Tibial nerve (tissue), 4 donors: Measurements from ENCODE around the gene CEP350. TPM values are rescaled to one million over a fixed set of nuclear protein-coding genes. Genes with fewer than 3 reads are reported as not detected.

ENCODE experiments used
- DNase-seq, 2 donors: peaks; one replicate each; pipeline ENCODE4 v3.0.0-alpha.2; 2019; ENCODE audit warnings: low spot score in 2 of 2
- H3K27ac ChIP-seq, 4 donors: fragments of 200-600 bp; sonication (generic) in 3 of 4; one replicate each; pipeline ENCODE4 v1.5.1; 2017 to 2019; ENCODE audit warnings: mild to moderate bottlenecking in 1 of 4
- H3K27me3 ChIP-seq, 2 donors: fragments of 200-600 bp; sonication (generic) in 1 of 2; one replicate each; pipeline versions ENCODE4 v1.5.1 to v1.6.0; 2017 to 2019
- H3K36me3 ChIP-seq, 3 donors: fragments of 200-600 bp; sonication (generic); one replicate each; pipeline ENCODE4 v1.5.1; 2018 to 2019
- H3K4me1 ChIP-seq, 4 donors: fragments of 200-600 bp; sonication (generic) in 3 of 4; one replicate each; pipeline ENCODE4 v1.5.1; 2017 to 2019
- H3K4me3 ChIP-seq, 4 donors: fragments of 200-600 bp; sonication (generic) in 3 of 4; one replicate each; pipeline ENCODE4 v1.5.1; 2017 to 2019; ENCODE audit warnings: mild to moderate bottlenecking in 1 of 4, moderate library complexity in 1 of 4
- H3K9me3 ChIP-seq, 4 donors: fragments of 200-600 bp; sonication (generic) in 3 of 4; one replicate each; pipeline ENCODE4 v1.5.1; 2017 to 2019
- CTCF ChIP-seq, 5 experiments: fragments of 200-600 bp in 3 of 5; fragments of 450-650 bp in 2 of 5; sonication (generic) in 3 of 5; IDR thresholded peaks; one replicate each; pipeline ENCODE4 v1.5.1; 2016 to 2019; ENCODE audit warnings: antibody characterized with exemption in 5 of 5, mild to moderate bottlenecking in 3 of 5, moderate library complexity in 2 of 5
- EP300 ChIP-seq, 2 donors: sonication (generic); formaldehyde crosslinking; IDR thresholded peaks; one replicate each; pipeline ENCODE4 v1.6.1; 2017; ENCODE audit warnings: antibody characterized with exemption in 2 of 2, mild to moderate bottlenecking in 1 of 2
- POLR2A ChIP-seq, 2 donors: fragments of 450-650 bp; IDR thresholded peaks; one replicate each; pipeline ENCODE4 v1.6.1; 2017; ENCODE audit warnings: antibody characterized with exemption in 2 of 2, mild to moderate bottlenecking in 2 of 2, moderate library complexity in 2 of 2
- WGBS, 2 donors: methylation state at CpG; one replicate each; pipeline ENCODE4 v1.1.5; 2018; 5-methylcytosine and 5-hydroxymethylcytosine counted together
- total RNA-seq, 4 donors: library from RNA; depleted of rRNA; stranded (reverse); fragments of >200 nt; gene quantifications; one replicate each; pipeline ENCODE4 v1.1.0, GENCODE V29; 2016

The CEP350 gene
- total RNA-seq, 4 donors from 2014 or later = 82.6 to 112 (median 94.9) TPM

GRCh38 chr1:180116964-180117763 lies 162.6 kb downstream of the CEP350 start:
- Histone ChIP-seq H3K4me1 (no peaks in the 10 kb centered on the region), H3K4me3 (no peak overlapping the region), H3K9me3 (no peaks in the 10 kb centered on the region), H3K27me3 (no peaks in the 10 kb centered on the region), H3K27ac (no peak overlapping the region), H3K36me3 (peaks cover 0 to 16% (median 0%) of the 10 kb centered on the region in 3 donors)
- WGBS, 2 donors = 81 to 84% methylated on average over 14 of the region's 14 CpGs
- TF ChIP-seq POLR2A (IDR thresholded peaks at IDR 0.05) (no peak), EP300 (IDR thresholded peaks at IDR 0.05) (no peak), CTCF (IDR thresholded peaks at IDR 0.05) (no peak)
- DNase-seq = no peak

GRCh38 chr1:180117764-180118116 lies 163.1 kb downstream of the CEP350 start:
- Histone ChIP-seq H3K27ac (no peak overlapping the region), H3K27me3 (no peaks in the 10 kb centered on the region), H3K4me1 (no peaks in the 10 kb centered on the region), H3K9me3 (no peaks in the 10 kb centered on the region), H3K4me3 (no peak overlapping the region), H3K36me3 (peaks cover 0 to 10% (median 0%) of the 10 kb centered on the region in 3 donors)
- no peak for DNase-seq
- 90 to 100% methylated on average over 2 of the region's 2 CpGs for WGBS, 2 donors
- TF ChIP-seq CTCF (IDR thresholded peaks at IDR 0.05) (no peak), EP300 (IDR thresholded peaks at IDR 0.05) (no peak), POLR2A (IDR thresholded peaks at IDR 0.05) (no peak)

- no peaks in the 10 kb centered on the region for H3K27me3 ChIP-seq
- no peak overlapping the region for H3K4me3 ChIP-seq
- no peaks in the 10 kb centered on the region for H3K9me3 ChIP-seq
- WGBS, 2 donors = 83 to 85% methylated on average over 2 of the region's 2 CpGs
- H3K4me1 ChIP-seq = no peaks in the 10 kb centered on the region
- TF ChIP-seq EP300 (IDR thresholded peaks at IDR 0.05) (no peak), CTCF (IDR thresholded peaks at IDR 0.05) (no peak), POLR2A (IDR thresholded peaks at IDR 0.05) (no peak)
- DNase-seq = no peak
- H3K27ac ChIP-seq = no peak overlapping the region
- H3K36me3 ChIP-seq = no peaks in the 10 kb centered on the region
Measured at GRCh38 chr1:180119837-180120236, 165.2 kb downstream of the CEP350 start.

- WGBS, 2 donors = 89 to 90% methylated on average over 4 of the region's 4 CpGs
- TF ChIP-seq CTCF (IDR thresholded peaks at IDR 0.05) (no peak), EP300 (IDR thresholded peaks at IDR 0.05) (no peak), POLR2A (IDR thresholded peaks at IDR 0.05) (no peak)
- Histone ChIP-seq H3K4me1 (no peaks in the 10 kb centered on the region), H3K27ac (no peak overlapping the region), H3K27me3 (no peaks in the 10 kb centered on the region), H3K4me3 (no peak overlapping the region), H3K9me3 (no peaks in the 10 kb centered on the region), H3K36me3 (no peaks in the 10 kb centered on the region)
- DNase-seq = no peak
Measured at GRCh38 chr1:180123463-180123936, 168.9 kb downstream of the CEP350 start.

- TF ChIP-seq EP300 (IDR thresholded peaks at IDR 0.05) (no peak), CTCF (IDR thresholded peaks at IDR 0.05) (no peak), POLR2A (IDR thresholded peaks at IDR 0.05) (no peak)
- no peaks in the 10 kb centered on the region for H3K4me1 ChIP-seq
- 92 to 97% methylated on average over 2 of the region's 2 CpGs for WGBS, 2 donors
Measured at GRCh38 chr1:180130651-180131050, 176.0 kb downstream of the CEP350 start.

More at GRCh38 chr1:180130651-180131050, 176.0 kb downstream of the CEP350 start:
- Histone ChIP-seq H3K27me3 (no peaks in the 10 kb centered on the region), H3K36me3 (no peaks in the 10 kb centered on the region), H3K4me3 (no peak overlapping the region), H3K27ac (no peak overlapping the region), H3K9me3 (no peaks in the 10 kb centered on the region)
- DNase-seq = no peak
